Astrocyte of the spinal cord (primary cell): ENCODE measurements around the gene NUAK2.

Experiments used
- DNase-seq: peaks from one replicate; pipeline ENCODE4 v3.0.0; 2011; ENCODE audit warnings: low read depth, low spot score
- H3K4me3 ChIP-seq: 2 replicates; pipeline ENCODE4 v1.5.1; 2011; ENCODE audit warnings: low read depth, mild to moderate bottlenecking, low read length, moderate library complexity
- CTCF ChIP-seq: IDR thresholded peaks from 2 replicates; pipeline ENCODE4 v1.5.1; 2012; ENCODE audit warnings: low read depth, mild to moderate bottlenecking, low read length, inconsistent platforms
- in situ Hi-C: cut with HindIII; loops from 2 replicates; pipeline ENCODE4 v1.10.0; 2017; ENCODE audit warnings: low sequenced_read_pairs

NUAK2 gene

GRCh38 chr1:205321959-205322283, 376 bp upstream of the NUAK2 start:
- DNase-seq, result no peak
- in situ Hi-C loops, result no loop called here
- no peak overlapping the region for H3K4me3 ChIP-seq
- no peak for TF ChIP-seq CTCF

GRCh38 chr1:205319081-205320018, 2.2 kb downstream of the NUAK2 start:
- DNase-seq, result peak; percentile 79

GRCh38 chr1:205318231-205318991, 3.1 kb downstream of the NUAK2 start:
- peak overlapping the region; percentile 3 for H3K4me3 ChIP-seq

More at GRCh38 chr1:205319081-205320018, 2.2 kb downstream of the NUAK2 start:
- in situ Hi-C loops, result no loop called here
- H3K4me3 ChIP-seq, result peak overlapping the region; percentile 30
- TF ChIP-seq CTCF, result no peak

GRCh38 chr1:205317311-205317917, 4.1 kb downstream of the NUAK2 start:
- DNase-seq, result peak; percentile 71
- peak; percentile 16 for TF ChIP-seq CTCF
- no peak overlapping the region for H3K4me3 ChIP-seq
- in situ Hi-C loops, result no loop called here

More at GRCh38 chr1:205318231-205318991, 3.1 kb downstream of the NUAK2 start:
- TF ChIP-seq CTCF, result no peak
- DNase-seq, result no peak
- in situ Hi-C loops, result no loop called here

- TF ChIP-seq CTCF, result no peak
- no peak overlapping the region for H3K4me3 ChIP-seq
- in situ Hi-C loops, result no loop called here
- no peak for DNase-seq
Observed at GRCh38 chr1:205316161-205316566, 5.4 kb downstream of the NUAK2 start.

- TF ChIP-seq CTCF, result no peak
- H3K4me3 ChIP-seq, result no peak overlapping the region
- in situ Hi-C loops, result no loop called here
- DNase-seq, result no peak
Observed at GRCh38 chr1:205315008-205315618, 6.4 kb downstream of the NUAK2 start.
